ENCODE data around the gene DAZAP1. TPM values are rescaled to one million over a fixed set of nuclear protein-coding genes. Genes with fewer than 3 reads are reported as not detected.

The DAZAP1 gene
- total RNA-seq, 4 donors from 2014 or later: 34.4 to 77.3 (median 67.7) TPM

DNA sequence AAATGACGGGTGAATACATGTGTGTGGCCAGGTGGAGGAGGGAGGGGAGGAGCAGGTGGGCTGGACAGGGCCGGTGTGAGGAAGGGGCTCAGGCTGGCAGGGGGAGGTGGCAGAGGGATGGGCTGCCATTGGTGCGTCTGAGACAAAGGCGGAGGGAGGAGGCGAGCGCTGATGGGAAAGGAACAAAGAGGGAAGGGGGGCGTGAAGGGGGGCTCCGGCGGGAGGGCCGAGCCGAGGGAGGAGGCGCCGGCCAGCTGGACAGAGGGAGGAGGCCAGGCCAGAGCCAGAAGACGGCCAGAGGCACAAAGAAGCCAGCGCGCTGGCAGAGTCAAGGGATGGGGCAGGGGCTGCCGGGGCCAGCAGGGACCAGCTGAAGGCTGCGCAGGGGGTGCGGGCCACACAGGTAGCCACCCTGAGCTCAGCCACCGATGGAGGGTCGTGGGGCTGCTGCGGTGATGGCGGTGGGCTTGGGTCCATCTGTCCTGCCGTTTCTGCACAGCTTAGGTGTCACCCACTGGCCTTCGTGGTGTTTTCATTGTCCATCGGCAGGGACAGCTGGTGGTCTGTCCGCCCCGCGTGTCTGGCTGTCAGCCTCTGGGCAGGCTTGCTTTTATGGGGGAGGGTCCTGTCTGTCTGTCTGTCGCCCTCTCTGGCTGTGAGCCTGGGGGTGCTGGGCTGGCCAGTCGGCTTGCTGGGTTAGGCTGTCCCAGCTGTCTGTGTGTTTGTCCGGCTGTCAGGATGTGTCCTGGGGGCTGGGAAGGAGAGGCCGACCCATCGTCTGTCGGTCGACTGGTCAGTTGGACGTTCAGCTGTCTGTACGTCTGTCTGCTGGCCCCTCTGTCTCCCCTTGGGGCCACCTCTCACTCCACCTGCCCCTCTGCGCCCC, 44.8 kb downstream of the DAZAP1 start:
- Histone ChIP-seq H3K4me1 (peaks cover 5 to 18% of the 10 kb centered on the region in 2 donors), H3K36me3 (no peaks in the 10 kb centered on the region), H3K9me3 (no peaks in the 10 kb centered on the region), H3K4me3 (replicated peaks in 1 of 3) (no peak overlapping the region), H3K27me3 (peaks cover 41% of the 10 kb centered on the region), H3K27ac (no peak overlapping the region)
- intact Hi-C loops (cut with DNase I): no loop called here
- no peak for TF ChIP-seq POLR2A (IDR thresholded peaks at IDR 0.05)
- TF ChIP-seq, protein P1, sequence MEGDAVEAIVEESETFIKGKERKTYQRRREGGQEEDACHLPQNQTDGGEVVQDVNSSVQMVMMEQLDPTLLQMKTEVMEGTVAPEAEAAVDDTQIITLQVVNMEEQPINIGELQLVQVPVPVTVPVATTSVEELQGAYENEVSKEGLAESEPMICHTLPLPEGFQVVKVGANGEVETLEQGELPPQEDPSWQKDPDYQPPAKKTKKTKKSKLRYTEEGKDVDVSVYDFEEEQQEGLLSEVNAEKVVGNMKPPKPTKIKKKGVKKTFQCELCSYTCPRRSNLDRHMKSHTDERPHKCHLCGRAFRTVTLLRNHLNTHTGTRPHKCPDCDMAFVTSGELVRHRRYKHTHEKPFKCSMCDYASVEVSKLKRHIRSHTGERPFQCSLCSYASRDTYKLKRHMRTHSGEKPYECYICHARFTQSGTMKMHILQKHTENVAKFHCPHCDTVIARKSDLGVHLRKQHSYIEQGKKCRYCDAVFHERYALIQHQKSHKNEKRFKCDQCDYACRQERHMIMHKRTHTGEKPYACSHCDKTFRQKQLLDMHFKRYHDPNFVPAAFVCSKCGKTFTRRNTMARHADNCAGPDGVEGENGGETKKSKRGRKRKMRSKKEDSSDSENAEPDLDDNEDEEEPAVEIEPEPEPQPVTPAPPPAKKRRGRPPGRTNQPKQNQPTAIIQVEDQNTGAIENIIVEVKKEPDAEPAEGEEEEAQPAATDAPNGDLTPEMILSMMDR (IDR thresholded peaks at IDR 0.05): no peak
- WGBS, 2 donors: 17 to 32% methylated on average over 26 to 33 of the region's 39 CpGs
- DNase-seq: no peak

DNA sequence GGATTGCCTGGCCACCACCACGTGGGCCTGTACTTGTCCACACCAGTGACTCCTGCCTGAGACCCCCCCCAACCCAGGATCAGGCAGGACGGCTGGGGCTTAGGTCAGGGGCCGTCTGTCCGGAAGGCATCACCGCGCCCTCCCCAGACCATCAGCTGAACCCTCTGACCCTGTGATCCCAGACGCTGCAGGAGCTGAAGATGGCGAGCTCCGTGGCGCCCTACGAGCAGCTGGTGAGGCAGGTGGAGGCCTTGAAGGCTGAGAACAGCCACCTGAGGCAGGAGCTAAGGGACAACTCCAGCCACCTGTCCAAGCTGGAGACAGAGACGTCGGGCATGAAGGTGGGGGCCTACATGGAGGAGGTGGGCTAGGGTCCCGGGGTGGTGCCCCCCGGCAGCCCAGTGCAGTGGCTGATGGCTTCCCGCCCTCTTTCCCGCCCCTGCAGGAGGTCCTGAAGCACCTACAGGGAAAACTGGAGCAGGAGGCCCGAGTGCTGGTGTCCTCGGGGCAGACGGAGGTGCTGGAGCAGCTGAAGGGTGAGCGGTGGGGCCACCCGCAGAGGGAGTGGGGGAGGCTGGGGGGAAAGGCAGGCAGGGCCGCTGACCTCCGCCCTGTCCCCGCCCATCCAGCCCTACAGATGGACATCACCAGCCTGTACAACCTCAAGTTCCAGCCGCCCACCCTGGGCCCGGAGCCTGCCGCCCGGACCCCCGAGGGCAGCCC, 45.6 kb downstream of the DAZAP1 start:
- TF ChIP-seq, protein P1 (IDR thresholded peaks at IDR 0.05): no peak
- no peak for TF ChIP-seq POLR2A (IDR thresholded peaks at IDR 0.05)
- Histone ChIP-seq H3K27ac (no peak overlapping the region), H3K36me3 (no peaks in the 10 kb centered on the region), H3K4me3 (replicated peaks in 1 of 3) (no peak overlapping the region), H3K27me3 (peaks cover 34% of the 10 kb centered on the region), H3K9me3 (no peaks in the 10 kb centered on the region), H3K4me1 (peaks cover 5 to 18% of the 10 kb centered on the region in 2 donors)
- DNase-seq: no peak
- WGBS, 2 donors: 57 to 63% methylated on average over 10 to 13 of the region's 30 CpGs
- intact Hi-C loops (cut with DNase I): no loop called here

DNA sequence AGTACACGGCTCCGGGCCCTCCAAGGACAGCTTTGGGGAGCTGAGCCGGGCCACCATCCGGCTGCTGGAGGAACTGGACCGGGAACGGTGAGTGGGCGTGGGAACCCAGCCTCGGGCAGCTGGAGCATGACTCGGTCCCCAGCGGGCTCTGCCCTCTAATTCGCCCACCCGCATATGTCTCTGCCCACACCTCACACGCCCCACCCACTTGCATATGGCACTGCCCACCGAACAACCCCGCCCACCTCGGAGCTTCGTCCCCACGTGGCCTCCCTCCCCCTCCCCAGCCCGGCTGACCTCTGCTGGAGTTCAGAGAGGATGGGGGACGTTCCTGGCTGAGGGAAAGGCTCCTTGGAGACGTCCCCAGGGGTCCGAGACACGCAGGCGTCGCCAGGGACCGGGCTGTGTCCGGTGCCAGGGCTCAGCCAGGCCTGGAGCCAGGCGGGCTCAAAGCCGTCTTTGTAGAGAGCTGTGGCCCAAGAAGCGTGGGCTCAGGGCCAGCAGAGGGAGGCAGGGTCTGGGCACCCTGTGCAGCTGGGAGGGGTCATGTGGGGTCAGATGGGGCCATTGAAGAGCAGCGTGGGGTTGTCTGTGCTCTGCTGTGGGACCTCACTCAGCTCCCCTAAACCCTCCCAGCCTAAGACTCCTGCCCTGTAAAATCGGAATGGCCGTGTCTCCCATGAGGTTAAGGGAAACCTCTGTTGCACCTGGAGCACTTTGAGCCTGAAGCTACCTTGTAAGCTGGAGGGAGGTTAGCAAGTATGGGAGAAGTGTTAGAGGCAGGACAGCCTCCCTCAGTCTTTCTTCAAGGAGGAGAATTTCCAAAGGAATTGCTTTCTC, 46.4 kb downstream of the DAZAP1 start:
- no peaks in the 10 kb centered on the region for H3K36me3 ChIP-seq
- H3K4me3 ChIP-seq (replicated peaks in 1 of 3): no peak overlapping the region
- WGBS, 2 donors: 15 to 26% methylated on average over 15 to 26 of the region's 33 CpGs
- H3K4me1 ChIP-seq: peaks cover 5 to 18% of the 10 kb centered on the region in 2 donors
- intact Hi-C loops (cut with DNase I): no loop called here
- no peak overlapping the region for H3K27ac ChIP-seq
- DNase-seq: peak in 1 of 2 donors; percentile 19
- H3K9me3 ChIP-seq: no peaks in the 10 kb centered on the region
- H3K27me3 ChIP-seq: peaks cover 34% of the 10 kb centered on the region
- no peak for TF ChIP-seq POLR2A (IDR thresholded peaks at IDR 0.05)
- TF ChIP-seq, protein P1 (IDR thresholded peaks at IDR 0.05): no peak

DNA sequence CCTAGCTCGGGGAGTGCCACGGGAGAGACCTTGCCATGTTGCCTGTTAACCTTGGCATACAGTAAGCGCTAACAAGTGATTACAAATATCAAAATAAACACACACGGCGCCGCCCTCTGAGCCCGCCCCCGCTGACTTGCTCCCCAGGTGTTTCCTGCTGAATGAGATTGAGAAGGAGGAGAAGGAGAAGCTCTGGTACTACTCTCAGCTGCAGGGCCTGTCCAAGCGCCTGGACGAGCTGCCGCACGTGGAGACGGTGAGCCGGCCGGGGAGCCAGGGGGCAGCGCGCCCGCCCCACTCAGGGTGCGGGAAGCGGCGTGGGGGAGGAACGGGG, 47.6 kb downstream of the DAZAP1 start:
- intact Hi-C loops (cut with DNase I): no loop called here
- Histone ChIP-seq H3K27ac (no peak overlapping the region), H3K4me3 (replicated peaks in 1 of 3) (no peak overlapping the region), H3K27me3 (peaks cover 25% of the 10 kb centered on the region), H3K4me1 (peaks cover 5 to 18% of the 10 kb centered on the region in 2 donors), H3K36me3 (no peaks in the 10 kb centered on the region), H3K9me3 (no peaks in the 10 kb centered on the region)
- 14 to 20% methylated on average over 8 to 22 of the region's 22 CpGs for WGBS, 2 donors
- no peak for DNase-seq
- no peak for TF ChIP-seq POLR2A (IDR thresholded peaks at IDR 0.05)
- TF ChIP-seq, protein P1 (IDR thresholded peaks at IDR 0.05): no peak
